Measurements from ENCODE around the gene TINAG. TPM values are rescaled to one million over a fixed set of nuclear protein-coding genes. Genes with fewer than 3 reads are reported as not detected.

Gene TINAG
- total and polyA plus RNA-seq, 2 of the 13 experiments (the other 11 are each of a cell fraction or from before 2014, with no cell fraction given): 0.08 to 0.15 TPM

DNA sequence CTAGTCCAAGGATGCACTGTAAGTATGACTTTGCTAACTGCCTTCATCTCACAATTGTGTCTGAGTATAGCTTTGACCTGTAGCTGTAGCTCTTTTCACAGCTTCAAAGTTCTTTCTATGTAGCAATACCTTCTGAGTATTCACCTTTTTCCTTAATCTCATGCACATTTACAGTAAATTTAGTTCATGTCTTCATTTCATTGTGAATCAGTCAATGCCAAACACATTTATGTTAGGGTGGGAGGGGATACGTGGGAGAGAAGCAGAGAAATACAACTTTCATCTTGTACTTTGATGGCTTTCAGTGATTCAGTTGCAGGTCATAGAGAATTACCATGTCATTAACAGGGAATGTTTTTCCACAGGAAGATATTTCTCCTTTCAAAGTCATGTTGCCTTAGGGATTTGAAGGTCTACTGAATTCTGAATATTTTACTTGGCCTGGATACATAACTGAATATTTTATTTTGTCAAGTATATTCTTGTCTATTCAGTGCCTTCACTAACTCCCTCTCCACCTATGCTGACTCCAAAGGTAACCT lies 119.2 kb downstream of the TINAG start:
- Histone ChIP-seq H3K4me1 (ENCODE audit: insufficient read depth, low read length) (no peaks in the 10 kb centered on the region), H3K9ac (ENCODE audit: insufficient read depth, low read depth, low read length) (no peak overlapping the region), H4K20me1 (ENCODE audit: insufficient read depth, low read length) (no peaks in the 10 kb centered on the region), H3K9me3 (ENCODE audit: low read length) (no peaks in the 10 kb centered on the region), H3K4me2 (ENCODE audit: low read depth, low read length) (no peak overlapping the region), H3K27ac (ENCODE audit: extremely low read length, insufficient read depth, low read length) (no peak overlapping the region), H2AFZ (ENCODE audit: low read length) (no peak overlapping the region), H3K27me3 (ENCODE audit: control insufficient read depth in 1 of 2, insufficient read depth in 2 of 2, low read length in 2 of 2) (no peaks in the 10 kb centered on the region), H3K36me3 (replicated peaks in 1 of 2; ENCODE audit: control insufficient read depth in 1 of 2, insufficient read depth in 2 of 2, low read length in 2 of 2) (no peaks in the 10 kb centered on the region), H3K4me3 (replicated peaks in 1 of 3; ENCODE audit: insufficient read depth in 1 of 3, low read depth in 2 of 3, low read length in 3 of 3) (no peak overlapping the region), H3K79me2 (ENCODE audit: insufficient read depth, low read length) (no peaks in the 10 kb centered on the region)
- ChIA-PET POLR2A (no interaction called here), CTCF (ENCODE audit: low intra/inter-chr PET ratio, low total read pairs) (no interaction called here)
- intact Hi-C loops (cut with micrococcal nuclease; ENCODE audit: unreplicated experiment) (no loop called here), in situ Hi-C loops (cut with HindIII; ENCODE audit: extremely low pct_ligation_motif_present, low pct_unique_long_range_greater_than_20kb) (no loop called here)
- DNase-seq (ENCODE audit: low spot score) (no peak), ATAC-seq (no peak), FAIRE-seq (no peak)
- 0% methylated on average over 1 of the region's 1 CpG for WGBS (ENCODE audit: low lambda C conversion rate)
- BruUV-seq (replicated peaks): no TSS peak
- no peak for TF ChIP-seq TOPORS (CRISPR knock-in tag; IDR thresholded peaks at IDR 0.05)
- TF ChIP-seq ZNF788 (CRISPR knock-in tag; IDR thresholded peaks at IDR 0.05; ENCODE audit: borderline replicate concordance): no peak
- TF ChIP-seq ARID4A (CRISPR knock-in tag; IDR thresholded peaks at IDR 0.05; ENCODE audit: borderline replicate concordance): no peak
- no peak for TF ChIP-seq ZNF546 (CRISPR knock-in tag; conservative IDR thresholded peaks at IDR 0.05)
- TF ChIP-seq SIX4 (CRISPR knock-in tag; IDR thresholded peaks at IDR 0.05): no peak
- TF ChIP-seq CBX1 (IDR thresholded peaks at IDR 0.05; ENCODE audit: low read depth): no peak
- no peak for TF ChIP-seq HNF1A (IDR thresholded peaks at IDR 0.05; ENCODE audit: low read depth)
- TF ChIP-seq HNF1A (CRISPR knock-in tag; IDR thresholded peaks at IDR 0.05; ENCODE audit: borderline replicate concordance): no peak
- TF ChIP-seq RAD51 (IDR thresholded peaks at IDR 0.05; ENCODE audit: borderline replicate concordance): no peak
- TF ChIP-seq TBP (CRISPR knock-in tag; IDR thresholded peaks at IDR 0.05): no peak
- no peak for TF ChIP-seq ZNF552 (CRISPR knock-in tag; IDR thresholded peaks at IDR 0.05; ENCODE audit: borderline replicate concordance)
- TF ChIP-seq ZNF20 (CRISPR knock-in tag; IDR thresholded peaks at IDR 0.05): no peak
- no peak for TF ChIP-seq ZNF616 (CRISPR knock-in tag; IDR thresholded peaks at IDR 0.05; ENCODE audit: low read depth)
- no peak for TF ChIP-seq ZFP37 (CRISPR knock-in tag; IDR thresholded peaks at IDR 0.05; ENCODE audit: borderline replicate concordance)
- TF ChIP-seq SNRNP70 (IDR thresholded peaks at IDR 0.05; ENCODE audit: low read depth, low read length): no peak
- no peak for TF ChIP-seq TEAD2 (CRISPR knock-in tag; IDR thresholded peaks at IDR 0.05)
